ENCODE measurements around the gene PITPNM3.
A peak's percentile ranks its signal among the peaks of the same experiment; 100 is the strongest.

The PITPNM3 gene

DNA sequence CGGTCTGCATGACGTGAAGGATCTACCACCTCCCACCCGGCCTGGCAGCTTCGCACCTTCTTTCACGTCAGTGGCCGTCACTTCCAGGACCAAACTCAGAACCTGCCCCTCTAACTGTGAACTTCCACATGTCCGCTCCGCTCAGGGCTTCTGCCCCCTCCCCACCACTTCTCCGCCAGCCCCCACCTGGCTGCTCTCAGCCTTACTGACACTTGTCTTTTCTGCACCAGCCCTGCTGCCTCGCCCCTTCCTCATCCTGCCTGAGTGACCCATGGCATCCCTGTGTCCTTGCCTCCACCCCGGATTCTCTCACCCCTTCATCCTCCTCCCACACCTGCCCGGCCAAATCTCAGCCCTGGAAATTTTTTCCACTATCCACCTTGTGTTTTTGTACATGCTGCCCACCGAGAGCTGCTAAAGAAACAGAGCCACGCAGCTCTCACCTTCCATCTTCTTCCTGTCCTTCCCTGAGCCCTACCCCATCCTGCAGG, 97.8 kb downstream of the PITPNM3 start:
- no peak for DNase-seq

DNA sequence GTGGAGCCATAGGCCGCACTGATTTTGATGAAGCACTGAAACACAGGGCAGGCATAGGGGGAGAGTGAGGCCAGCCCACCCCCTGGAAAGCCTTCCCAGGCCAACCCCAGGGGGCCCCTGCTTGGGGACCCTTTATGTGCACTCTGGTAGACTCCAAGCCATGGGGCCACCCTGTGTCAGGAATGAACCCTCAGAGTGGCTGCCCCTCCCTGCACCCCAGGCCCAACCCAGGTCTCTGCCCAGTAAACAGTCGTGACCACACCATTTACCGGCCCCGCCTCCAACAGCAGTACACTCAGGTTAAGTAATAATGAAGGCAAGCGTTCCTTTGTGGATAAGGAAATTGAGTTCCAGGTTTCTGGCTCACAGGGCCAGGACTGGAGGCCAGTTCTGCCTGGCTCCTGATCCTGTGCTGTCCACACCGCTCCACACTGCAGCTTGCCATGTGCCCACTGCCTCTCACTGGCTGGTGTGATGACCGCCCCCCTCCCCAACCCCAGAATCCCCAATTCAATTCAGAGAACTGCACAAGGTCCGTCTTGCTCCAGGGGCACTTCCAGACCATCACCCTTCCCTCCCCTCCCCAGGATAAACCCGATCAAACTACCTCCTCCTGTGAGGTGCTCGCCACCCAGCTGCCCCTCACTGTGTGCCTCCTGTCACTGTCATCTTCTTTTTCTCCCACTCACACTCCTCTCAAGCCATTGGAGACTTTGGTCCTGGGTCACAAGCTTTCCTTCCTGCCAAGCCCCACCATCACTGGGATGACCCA, 98.5 kb downstream of the PITPNM3 start:
- DNase-seq = no peak

DNA sequence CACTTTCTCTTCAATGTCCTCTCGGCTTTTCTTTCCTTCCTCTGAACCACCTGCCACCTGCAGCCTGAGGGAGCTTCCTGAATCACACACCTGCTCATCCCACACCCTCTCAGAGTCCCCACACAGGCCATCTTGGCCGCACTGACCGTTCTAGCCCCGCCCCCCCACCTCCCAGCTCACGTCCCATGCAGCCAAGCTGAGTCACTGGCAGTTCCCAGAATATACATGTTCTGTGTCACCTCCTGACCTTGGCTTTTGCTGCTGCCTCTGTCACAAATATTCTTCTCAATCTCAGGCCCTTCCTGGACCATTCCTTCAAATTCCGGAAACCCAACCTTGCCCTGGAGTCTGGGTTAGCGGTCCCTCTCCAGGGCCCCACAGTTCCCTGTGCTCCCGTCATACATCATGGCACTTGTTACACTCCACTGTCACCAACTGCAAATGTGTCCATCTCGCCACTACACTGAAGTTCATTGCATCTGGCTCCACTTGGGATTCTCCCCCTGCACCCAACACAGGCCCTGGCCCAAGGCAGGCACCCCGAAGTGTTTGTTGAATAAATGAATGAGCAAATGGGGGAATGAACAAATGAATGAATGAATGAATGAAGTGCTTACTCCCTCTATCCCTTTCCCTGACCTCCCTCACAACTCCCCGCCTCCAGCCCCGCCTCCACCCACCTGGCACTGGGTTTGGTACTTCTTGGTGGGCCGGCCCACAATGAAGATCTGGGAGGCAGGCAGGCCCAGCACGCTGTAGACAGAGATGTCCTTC, 99.3 kb downstream of the PITPNM3 start:
- DNase-seq = peak; percentile 44

DNA sequence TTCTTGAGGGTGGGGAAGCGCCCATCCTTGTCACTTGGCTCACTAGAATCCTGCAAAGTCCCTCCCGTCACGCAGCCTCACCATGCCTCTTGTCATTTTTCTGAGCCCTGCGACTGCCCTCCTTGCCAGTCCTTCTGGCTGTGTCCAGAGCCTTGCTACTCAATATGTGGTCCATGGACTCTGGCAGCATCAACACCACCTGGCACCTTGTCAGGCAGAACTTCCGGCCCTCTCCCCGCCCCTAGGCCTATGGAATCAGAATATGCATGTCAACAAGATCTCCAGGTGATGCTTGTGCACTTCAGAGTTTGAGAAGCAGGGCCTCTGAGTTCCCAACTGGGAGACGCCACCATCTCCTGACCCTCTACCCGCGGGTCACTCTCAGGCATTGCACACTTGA, 100.0 kb downstream of the PITPNM3 start:
- DNase-seq = no peak

DNA sequence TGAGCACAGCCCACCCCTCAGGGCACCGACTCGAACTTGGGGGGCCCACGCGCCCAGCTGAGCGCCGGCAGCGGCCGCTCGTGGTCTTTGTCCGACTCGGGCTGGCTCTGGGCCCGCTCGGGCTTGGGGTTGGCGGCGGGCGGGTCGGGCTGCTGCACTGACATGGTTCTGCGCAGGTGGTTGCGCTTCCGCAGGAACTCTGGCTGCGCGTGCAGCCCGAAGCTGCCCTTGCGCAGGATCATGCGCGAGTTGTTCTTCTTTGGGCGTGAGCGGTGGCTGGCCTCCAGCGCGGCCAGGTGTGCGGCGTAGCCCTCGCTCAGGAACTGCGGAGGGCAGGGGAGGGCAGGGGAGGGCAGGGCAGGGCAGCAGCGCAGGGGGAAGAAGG, 101.0 kb downstream of the PITPNM3 start:
- DNase-seq = peak; percentile 9

DNA sequence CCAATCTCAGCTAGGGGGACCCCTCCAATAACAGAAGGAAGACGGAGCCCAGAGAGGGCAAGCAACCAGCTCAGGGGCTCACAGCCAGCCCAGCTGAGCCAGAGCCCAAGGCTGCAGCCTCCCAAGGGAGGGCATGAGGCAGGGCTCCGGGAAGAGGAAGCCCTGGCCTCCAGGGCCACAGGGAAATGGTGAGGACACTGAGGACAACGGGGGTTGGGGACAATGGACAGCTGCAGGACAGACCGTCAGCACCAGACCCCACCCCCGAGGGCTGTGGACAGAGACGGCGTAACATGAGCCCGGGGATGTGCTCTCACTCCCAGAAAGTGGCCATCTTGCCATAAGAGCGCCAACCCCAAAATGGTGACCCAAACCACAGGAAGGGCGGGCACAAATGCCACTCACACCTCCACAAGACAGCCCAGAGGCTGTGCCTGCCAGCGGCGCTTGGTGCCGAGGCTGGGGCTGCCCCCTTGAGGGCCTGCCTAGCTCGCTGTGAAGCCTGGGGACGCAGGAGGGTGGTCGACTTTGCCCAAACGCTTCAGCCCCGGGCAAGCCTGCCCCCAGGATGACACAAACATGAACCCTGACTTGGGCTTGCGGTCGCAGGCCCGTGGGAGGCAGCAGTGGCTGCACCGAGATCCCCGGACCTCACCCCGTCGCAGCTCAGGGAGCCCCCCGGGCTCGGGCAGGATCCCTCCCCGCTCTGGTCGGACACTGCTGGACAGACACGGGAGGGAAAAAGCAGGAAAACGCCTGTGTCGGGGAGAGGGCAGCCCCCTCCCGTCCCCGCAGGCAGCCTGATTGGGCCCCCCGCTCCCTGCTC, 101.6 kb downstream of the PITPNM3 start:
- DNase-seq = no peak

DNA sequence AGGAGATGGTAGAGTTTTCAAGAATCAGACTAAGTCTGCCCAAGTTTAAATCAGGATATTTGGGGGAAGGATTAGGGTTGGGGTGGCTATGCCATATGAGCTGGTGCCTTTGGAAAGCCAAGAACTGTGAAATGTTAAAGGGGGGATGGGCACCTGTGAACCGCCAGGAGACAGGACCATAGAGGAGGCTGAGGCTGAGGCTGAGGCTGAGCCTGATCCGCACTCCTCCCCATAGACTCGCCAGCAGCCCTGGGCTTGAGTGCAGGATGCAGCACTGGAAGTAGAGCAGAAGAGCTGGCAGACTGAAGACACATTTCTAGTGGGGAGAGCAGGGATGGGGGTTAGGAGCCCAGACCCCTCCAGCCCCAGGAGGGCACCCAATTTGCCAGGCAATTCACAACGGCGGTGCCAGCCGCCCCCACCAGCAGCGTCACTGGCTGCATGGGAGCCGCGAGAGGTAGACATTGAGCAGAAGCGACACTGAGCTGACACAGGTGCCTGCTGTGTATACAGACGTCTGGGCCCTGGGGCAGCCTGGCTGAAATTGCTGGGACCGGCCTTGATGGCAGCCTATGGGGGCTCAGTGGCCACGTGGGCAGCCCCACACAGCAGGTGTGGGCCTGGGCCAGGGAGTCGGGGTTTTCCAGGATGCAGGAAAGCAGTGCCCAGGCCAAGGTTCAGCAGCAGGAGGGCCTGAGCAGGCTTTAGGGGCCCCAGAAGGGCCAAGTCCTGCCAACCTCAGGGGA, 102.9 kb downstream of the PITPNM3 start:
- DNase-seq = no peak

DNA sequence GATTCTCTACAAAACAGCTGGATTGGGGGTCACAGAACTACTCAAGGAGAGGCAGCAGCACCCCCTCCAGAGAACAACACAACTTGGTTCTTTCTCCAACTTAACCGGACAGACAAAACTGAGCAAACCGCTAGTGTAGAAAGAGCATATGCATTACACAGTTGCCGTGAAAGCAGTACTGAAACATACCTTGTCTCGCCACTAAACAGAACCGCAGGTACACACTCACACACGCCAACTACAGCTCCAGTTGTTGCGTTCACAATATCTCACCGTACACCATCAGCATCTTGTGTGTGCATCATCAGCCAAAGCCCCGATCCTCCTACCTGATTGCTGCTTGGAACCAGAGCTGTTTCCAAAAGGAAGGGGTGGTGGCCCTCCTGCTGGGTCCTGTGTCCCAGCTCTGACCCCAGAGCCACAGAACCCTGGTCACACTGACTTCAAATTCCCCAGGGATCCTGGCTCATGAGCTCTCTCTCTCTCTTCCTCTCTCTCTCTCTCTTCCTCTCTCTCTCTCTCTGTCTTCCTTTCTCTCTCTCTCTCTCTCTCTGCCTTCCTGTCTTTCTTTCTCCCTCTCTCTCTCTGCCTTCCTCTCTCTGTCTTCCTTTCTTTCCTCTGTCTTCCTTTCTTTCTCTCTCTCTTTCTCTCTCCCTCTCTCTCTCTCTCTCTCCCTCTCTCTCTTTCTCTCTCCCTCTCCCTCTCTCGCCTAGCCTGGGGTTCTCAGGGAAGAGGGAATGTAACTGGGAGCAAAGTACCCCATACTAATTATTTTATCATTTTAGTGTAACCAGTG, 103.7 kb downstream of the PITPNM3 start:
- no peak for DNase-seq

DNA sequence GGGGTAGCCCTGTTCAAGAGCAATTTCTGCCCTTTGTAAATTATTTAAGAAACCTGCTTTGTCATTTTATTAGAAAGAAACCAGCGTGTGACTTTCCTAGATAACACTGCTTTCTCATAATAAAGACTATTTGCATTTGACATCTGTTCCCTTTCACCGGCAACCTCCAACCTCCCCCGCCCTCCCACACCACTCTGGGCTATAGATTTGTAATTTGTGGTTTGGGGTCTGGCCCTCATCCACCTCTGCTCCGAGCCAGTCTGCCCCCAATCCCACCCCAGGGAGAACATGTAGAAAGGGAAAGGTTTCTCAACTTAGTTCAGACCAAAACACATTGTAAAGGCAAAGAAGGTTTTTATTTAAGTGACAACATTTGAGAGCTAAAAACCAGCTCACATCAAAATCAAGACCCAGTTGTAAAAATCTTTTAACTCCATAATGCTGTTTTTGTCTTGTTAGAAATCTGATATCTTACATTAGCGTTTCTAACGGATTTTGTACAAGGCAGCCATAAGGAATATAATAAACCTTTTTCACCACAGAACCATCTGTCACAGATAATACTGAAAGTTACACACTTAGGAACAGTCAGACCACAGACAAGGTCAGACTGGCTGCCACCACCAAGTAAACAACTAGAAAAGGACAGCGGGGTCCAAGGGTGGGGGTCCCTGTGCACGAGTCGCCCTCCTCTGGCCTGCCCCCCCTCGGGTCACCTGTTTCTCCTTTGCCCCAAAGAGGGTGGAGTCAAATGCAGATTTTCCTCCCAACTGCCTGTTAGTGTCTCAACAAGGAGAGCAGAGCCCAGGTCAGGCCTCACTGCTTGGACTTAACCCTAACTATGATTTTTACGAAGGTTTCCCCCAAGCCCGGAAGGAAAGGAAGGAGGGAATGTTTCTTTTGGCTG, 105.2 kb downstream of the PITPNM3 start:
- DNase-seq = no peak

DNA sequence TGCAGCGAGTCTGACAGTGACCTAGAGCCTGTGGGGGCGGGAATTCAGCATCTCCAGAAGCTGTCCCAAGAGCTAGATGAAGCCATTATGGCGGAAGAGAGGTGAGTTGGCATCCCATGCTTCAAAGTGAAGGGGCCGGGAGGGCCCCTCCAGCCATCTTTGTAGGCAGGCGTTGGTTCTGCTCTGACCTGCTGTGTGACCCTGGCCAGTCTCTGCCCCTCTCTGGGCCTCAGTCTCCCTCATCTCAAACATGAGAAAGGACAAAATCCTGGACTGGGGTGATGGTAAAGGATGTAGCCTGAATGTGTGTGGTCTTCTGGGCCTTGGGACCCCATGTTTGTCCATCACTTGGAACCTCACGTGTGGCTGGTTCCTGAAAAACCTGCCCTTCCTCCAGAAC, 107.0 kb downstream of the PITPNM3 start:
- no peak for DNase-seq

DNA sequence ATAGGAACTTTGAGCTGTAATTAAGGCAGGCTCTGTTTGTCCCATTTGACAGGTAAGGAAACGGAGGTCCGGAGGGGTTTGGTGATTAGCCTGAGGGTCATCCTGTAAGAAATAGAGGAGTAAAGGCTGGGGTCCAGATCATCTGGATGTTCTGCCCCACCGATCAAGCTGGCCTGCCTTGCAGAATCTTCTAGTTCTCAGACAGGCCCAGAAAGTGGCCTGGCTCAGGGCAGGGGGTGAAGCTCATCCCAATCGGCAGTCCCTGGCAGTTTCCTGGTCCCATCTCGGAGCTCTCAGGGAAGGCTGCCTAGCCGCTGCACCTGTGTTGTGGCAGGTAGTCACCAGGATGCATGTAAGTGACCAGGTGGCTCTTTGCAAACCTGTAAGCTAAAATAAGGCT, 107.9 kb downstream of the PITPNM3 start:
- DNase-seq = no peak

DNA sequence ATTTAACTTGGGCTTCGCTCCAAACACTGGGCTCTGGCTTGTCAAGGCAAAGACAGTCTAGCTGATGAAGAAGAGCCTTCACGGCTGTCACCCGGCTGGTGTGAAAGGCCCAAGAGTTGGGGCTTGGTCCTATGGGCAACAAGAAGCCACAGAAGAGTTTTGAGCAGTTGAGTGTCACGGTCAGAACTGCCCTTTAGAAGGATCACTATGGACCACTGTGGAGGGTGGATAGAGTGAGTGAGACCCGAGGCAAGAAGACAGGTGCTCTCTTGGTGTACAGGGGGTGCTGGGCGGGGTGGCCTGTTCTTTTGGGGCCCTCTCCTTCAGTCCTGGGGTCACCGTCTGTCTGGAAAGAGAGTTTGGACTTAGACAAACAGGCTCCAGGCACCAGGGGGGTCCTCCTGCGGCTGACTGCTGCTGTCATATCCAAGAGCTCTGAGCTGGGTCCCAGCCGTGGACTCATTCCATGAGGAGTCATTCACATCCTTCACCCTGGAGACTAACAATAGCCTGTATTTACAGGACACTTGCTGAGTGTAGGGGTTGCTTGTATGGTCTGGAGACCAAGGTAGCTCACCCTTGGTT, 109.7 kb downstream of the PITPNM3 start:
- no peak for DNase-seq

DNA sequence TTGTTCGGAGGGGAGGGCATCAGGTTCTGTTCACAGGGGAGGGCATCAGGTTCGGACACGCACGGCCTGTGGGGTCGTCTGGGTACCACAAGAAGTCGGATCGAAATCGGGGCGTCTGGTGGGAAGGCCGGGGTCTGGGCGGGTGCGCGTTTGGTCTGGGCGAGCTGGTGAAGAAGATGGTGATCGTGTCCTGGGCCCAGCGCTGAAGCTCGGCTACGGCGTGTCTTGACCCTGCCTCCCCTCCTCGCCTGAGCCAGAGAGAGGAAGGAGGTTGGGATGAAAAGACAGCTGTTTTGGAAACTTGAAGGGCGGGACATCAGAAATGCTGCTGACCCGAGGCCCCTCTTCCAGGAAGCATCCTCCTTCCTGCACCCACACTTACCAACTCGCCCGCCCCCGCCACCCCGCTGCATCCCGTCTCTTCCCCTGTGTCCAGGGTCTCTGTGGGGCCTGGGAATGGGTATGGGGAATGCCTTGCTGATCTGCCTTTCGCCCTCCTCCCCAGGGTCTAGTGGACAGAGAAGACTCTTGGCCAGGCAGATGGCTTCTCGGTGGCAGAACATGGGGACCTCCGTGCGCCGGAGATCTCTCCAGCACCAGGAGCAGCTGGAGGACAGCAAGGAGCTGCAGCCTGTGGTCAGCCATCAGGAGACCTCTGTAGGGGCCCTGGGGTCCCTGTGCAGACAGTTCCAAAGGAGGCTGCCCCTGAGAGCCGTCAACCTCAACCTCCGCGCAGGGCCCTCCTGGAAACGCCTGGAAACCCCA, 111.6 kb downstream of the PITPNM3 start:
- no peak for DNase-seq

DNA sequence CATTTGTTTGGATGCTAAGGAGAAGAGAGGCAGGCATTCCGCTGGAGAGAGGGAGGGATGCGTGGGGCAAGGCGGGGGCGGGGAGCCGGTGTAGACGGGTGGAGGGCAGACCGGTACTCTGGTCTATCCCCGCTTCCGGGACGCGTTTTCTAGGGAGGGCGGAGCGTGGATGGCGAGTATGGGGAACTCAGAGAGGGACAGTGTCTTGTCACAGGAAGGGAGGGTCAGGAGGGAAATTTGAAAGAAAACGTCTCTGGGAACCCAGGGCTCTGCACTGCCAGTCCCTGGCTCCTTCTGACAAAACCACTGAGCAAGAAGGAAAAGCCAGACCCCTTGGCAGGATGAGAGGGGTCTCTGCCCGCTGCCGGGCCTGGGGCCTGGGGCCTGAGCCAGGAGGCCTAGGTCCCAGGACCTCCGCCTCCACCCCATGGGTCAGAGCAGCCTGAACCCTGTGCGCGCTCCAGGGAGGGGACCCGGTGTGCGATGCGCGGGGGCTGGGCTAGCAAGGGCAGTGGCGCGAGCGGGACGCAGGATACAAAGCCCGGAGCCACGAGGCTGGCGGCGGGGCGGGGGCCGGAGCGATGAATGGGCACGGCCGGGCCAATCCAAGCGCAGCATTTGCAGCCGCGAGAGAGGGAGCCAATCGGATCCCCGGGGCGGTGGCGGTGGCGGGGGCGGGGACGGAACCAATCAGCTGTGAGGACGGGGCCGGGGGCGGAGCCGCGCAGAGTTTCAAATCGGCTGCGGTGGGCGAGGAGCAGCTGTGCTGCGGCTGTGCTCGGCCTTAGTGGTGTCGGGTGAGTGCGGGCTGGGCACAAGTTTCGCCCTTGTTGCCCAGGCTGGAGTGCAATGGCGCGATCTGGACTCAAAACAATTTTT, 112.4 kb downstream of the PITPNM3 start, which contains the start of gene PIMREG:
PIMREG (plus strand) TSS at position 764 of the 879 bp plus-strand sequence. CDS start 656 bp downstream, outside the sequence.
- DNase-seq = peak; percentile 93

DNA sequence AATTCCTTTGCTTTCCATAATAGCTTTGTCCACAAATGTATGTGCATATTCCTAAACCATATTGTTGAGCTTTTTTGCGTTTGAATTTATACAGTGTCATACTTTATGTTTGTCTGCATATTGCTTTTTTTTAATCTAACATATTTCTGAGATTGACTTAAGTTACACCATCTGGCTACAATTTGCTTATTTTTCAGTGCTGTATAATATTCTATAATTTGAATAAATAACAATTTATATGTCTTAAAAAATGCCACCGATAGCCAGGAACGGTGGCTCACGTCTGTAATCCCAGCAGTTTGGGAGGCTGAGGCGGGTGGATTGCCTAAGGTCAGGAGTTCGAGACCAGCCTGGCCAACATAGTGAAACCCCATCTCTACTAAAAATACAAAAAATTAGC, 113.6 kb downstream of the PITPNM3 start:
- no peak for DNase-seq

DNA sequence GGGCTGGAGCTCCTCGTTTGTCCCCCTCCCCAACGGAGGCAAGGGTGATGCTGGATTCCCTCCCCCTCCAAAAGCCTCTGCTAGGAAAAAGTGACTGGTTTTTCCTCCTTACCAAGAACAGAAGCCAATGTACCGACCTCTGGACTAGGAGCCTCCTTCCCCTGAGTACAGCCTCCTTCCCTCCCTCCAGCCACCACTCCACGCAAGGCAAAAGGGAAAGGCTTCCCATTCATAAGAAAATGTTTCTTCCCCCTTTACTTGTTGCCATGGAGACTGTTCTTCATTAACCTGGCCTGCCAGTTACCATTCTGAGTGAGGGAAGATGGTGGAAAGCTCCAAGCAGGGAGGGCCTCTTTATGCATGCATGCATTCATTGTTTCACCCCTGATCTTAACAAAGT, 116.4 kb downstream of the PITPNM3 start:
- DNase-seq = no peak

DNA sequence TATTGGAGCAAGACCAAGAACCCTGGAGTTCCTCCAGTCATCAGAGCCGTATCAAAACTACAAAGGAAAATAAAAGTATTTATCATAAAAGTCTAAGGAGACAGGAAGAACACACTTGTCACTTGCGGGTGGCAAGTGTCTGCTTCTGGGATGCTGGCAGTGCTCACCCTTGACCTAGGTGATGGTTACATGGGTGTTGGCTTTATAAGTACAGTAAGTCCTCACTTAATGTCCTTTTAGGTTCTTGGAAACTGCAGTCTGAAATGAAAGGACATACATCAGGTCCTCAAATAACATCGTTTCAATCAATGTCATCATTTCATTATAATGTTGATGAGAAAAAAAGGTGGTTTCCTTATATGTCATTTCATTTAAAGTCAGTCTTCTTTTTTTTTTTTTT, 118.4 kb downstream of the PITPNM3 start:
- DNase-seq = no peak

DNA sequence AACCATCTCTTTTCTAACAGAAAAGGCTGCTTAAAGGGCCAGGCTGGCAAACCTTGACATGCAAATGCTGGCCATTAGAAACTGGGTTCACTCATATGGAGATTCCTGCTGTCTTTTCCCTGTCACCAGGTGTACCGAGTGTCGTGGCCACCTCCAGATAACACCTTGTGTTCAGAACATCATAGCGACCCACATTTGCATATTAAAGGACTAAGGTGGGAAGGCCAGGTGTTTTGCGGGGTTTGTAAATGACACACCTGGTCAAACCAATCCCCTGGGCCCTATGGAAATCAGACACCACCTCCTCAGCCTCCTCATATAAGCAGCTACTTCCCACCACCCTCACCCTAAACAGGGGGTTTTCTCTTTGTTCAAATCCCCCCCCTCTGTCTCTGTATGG, 118.9 kb downstream of the PITPNM3 start:
- DNase-seq = no peak

Measured in inflammatory macrophage treated with lipopolysaccharide for 4 hours (primary cell).